Cardiac fibroblast (primary cell): Measurements from ENCODE around the gene PLXNA4.

ENCODE experiments used
- DNase-seq, 2 donors: peaks; one replicate each; pipeline versions ENCODE4 v3.0.0 to v3.0.0-alpha.2; 2010; ENCODE audit warnings: low read depth in 2 of 2
- H3K4me3 ChIP-seq, 2 donors: replicated peaks in 1 of 2; 1 replicate in 1 of 2; 2 replicates in 1 of 2; pipeline ENCODE4 v1.5.1; 2011; ENCODE audit warnings: low read depth in 2 of 2, low read length in 2 of 2, mild to moderate bottlenecking in 2 of 2, moderate library complexity in 1 of 2
- TF ChIP-seq, protein P1 (sequence below): IDR thresholded peaks from one replicate; pipeline ENCODE4 v1.5.1; 2011; ENCODE audit warnings: low read depth, mild to moderate bottlenecking, low read length, inconsistent platforms

Gene PLXNA4

DNA sequence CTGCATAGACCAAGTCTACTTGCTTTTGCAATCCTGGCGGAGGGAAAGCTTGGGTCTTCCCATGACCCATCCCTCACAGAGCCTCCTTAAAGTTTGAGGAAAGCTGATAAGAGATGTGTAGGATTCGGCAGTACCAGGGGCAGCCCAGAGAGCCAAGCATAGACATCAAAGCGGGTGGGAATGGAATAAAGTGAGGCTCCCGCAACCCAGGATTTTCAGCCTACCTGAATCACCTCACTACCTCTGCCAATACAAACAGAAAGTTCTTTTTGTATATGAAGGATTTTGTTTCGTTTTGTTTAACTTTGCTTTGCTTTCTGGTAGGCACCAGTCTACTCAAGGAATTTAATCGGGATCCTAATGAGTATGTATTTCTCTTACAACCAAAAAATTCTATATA is 451.7 kb downstream of the PLXNA4 start:
- no peak for DNase-seq
- TF ChIP-seq, protein P1, sequence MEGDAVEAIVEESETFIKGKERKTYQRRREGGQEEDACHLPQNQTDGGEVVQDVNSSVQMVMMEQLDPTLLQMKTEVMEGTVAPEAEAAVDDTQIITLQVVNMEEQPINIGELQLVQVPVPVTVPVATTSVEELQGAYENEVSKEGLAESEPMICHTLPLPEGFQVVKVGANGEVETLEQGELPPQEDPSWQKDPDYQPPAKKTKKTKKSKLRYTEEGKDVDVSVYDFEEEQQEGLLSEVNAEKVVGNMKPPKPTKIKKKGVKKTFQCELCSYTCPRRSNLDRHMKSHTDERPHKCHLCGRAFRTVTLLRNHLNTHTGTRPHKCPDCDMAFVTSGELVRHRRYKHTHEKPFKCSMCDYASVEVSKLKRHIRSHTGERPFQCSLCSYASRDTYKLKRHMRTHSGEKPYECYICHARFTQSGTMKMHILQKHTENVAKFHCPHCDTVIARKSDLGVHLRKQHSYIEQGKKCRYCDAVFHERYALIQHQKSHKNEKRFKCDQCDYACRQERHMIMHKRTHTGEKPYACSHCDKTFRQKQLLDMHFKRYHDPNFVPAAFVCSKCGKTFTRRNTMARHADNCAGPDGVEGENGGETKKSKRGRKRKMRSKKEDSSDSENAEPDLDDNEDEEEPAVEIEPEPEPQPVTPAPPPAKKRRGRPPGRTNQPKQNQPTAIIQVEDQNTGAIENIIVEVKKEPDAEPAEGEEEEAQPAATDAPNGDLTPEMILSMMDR, result no peak
- H3K4me3 ChIP-seq, result no peak overlapping the region

- H3K4me3 ChIP-seq, result no peak overlapping the region
- TF ChIP-seq, protein P1, result no peak
- no peak for DNase-seq
These were observed 452.5 kb downstream of the PLXNA4 start for GRCh38 chr7:132123773-132124172.

DNA sequence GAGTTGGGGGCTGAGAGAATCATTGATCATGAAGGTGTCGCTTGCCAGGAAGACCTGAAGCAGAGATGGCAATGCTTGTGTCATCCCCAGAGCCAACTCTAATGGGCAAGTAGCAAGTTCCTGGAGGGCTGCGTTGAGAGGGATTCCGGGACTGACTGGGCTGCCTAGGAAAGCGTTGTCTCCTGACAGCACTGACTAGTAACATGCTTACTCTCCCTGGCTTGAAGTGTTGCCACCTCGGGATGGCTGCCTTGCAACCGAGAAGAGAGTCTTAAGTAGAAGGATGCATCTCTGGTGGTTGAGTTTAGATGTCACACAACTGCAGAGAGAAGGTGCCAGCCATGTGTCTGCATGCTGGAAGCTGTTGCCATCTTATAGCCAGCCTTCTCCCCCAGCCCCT is 453.4 kb downstream of the PLXNA4 start:
- H3K4me3 ChIP-seq, result no peak overlapping the region
- DNase-seq, result no peak
- TF ChIP-seq, protein P1, result no peak

DNA sequence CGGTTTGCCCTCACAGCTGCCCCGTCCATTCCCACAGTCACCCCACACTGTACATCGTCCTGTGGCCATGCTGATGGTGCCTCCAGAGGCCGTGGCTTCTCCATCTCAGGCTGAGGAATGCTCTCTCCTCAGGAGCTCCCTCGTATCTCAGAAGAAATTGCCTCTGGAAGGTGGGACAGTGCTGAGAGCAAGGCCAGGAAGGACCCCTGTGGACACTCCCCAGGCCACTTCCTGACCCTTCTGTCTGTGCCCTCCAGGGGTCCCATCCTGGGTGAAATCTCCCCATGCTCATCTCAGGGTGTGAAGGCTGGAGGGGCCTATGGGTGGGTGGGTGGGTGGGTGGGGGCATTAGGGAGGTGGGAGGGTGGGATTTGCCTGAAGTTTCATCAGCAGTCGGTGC is 454.3 kb downstream of the PLXNA4 start:
- TF ChIP-seq, protein P1, result no peak
- H3K4me3 ChIP-seq, result no peak overlapping the region
- no peak for DNase-seq

DNA sequence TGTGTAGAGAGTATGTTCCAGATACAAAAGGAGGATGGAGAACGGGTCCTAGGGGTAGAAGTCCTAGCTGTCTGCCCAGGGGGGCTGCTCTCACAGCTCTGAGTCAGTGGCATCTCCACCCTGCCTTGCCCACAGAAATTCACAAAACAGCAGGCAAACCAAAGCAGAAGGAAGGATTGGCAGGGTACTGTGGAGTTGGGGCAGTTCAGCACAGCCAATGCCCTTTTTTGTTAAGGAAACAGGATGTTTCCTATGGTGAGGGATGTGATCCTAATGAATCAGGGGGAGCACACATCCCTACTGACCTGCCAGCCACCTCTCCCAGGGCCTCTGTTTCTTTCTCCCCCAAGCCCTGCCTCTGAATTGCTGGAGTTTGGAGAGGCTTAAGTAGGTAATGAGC is 457.6 kb downstream of the PLXNA4 start:
- TF ChIP-seq, protein P1, result no peak
- H3K4me3 ChIP-seq, result no peak overlapping the region
- DNase-seq, result no peak

DNA sequence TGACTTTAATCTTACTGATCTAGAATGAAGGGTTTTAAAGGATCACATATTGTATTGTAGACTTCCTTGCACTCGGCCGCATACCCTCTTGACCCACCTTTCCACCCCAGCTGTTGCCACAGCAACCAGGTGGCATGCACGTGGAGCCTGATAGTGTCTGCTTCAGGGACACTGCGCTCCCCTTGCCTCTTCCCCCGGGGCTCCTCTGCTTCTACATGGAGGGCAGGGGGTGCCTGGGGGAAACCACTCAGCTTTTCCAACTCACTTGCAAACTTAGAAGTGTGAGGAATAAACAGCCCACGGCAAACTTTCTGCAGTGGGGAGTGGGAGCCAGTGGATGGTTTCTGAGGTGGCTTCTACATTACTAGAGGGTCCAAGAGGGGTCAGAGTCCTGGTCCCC is 458.6 kb downstream of the PLXNA4 start:
- TF ChIP-seq, protein P1, result no peak
- DNase-seq, result no peak

GRCh38 chr7:132117181-132117580 is 459.1 kb downstream of the PLXNA4 start:
- peak; percentile 11 to 18 for DNase-seq
- TF ChIP-seq, protein P1, result no peak
- H3K4me3 ChIP-seq, result no peak overlapping the region

More for the DNA sequence above, 458.6 kb downstream of the PLXNA4 start:
- no peak overlapping the region for H3K4me3 ChIP-seq
